DMS 273 (cell line): Measurements from ENCODE around the gene ACADSB.

ENCODE experiments used
- DNase-seq: peaks from one replicate; lab custom pipeline; 2025; ENCODE audit not compliant: unreplicated experiment; lab: John Stamatoyannopoulos, UW

Gene ACADSB

DNA sequence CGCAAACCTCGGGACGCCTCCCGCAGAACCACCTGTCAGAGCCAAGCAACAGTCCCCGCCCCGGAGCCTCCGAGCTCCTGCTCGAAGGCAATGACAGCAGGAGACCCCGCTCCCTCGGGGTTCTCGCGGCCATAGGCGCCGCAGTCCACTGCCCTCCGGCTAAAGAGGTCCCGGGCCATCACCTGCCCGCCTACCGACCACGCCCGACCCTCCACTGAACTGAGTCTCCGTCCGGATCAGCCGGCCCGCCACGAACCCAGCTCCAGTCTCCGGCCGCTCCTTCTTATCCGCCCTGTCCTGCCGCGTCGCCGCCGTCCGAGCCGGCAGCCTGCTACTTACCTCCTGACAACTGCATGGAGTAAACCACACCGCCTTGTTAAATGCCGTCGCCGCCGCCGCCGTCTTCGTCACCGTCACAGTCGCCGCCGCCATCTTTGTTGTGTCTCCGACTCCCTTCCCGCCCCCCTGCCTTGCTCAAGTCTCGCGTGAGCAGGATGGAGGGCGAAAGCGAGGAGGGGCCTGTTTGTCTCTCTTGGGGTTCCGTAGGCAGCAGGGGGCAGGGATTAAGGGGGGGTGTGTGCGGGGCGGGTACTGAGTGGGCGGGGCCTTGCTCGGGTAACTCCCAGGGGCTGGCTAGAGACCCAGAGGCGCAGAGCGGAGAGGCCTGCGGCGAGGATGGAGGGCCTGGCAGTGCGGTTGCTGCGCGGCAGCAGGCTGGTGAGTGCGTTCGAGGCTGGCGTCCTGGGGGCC, at the start of gene ACADSB, which contains the start of gene IKZF5:
TSS of gene ACADSB (plus strand) at position 652 of the 750 bp plus-strand sequence. CDS start at position 676, 24 bp downstream.
TSS of gene IKZF5 (minus strand) at position 441 of the 750 bp plus-strand sequence. CDS start 10,170 bp downstream, outside the sequence.
- peak; percentile 97 for DNase-seq

DNA sequence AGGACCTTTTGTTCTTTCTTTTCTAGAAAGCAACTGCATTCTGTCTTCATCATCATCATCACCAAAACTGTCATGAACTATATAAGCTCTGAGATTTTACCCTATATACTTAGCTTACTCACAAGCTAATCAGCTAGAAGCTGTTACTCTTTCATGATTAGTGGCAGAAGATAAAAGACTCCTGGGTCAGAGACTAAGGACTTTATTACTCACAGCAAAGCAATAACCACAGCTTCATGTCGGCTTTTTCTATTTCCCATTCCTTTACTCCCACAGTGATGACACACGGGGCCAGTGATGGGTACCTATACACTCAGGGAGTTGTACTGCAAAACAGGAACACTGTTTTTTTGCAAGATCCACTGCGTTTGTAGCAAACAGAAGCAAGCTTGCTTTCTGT, 46.4 kb upstream of the ACADSB start:
- DNase-seq, result no peak

DNA sequence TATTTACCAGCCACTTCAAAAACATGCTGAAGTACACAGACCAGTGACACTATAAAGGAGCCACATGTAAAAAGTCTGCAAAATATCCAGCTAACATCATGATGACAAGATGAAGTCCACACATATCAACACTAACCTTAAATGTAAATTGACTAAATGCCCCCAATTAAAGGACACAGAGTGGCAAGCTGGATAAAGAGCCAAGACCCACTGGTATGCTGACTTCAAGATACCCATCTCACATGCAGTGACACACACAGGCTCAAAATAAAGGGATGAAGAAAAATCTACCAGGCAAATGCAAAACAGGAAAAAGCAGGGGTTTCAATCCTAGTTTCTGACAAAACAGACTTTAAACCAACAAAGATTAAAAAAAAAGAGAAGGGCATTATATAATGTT, 41.9 kb upstream of the ACADSB start:
- DNase-seq, result no peak

DNA sequence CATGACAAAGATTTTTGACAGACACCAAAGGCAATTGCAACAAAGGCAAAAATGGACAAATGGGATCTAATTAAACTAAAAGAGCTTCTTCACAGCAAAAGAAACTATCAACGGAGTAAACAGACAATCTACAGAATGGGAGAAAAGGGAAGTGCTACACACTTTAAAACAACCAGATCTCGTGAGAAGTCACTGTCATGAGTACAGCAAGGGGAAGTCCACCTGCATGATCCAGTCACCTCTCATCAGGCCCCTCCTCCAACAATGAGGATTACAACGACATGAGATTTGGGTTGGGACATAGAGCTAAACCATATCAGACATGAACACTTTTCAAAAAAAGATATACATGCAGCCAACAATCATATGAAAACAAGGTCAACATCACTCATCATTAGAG, 40.1 kb upstream of the ACADSB start:
- DNase-seq, result no peak

DNA sequence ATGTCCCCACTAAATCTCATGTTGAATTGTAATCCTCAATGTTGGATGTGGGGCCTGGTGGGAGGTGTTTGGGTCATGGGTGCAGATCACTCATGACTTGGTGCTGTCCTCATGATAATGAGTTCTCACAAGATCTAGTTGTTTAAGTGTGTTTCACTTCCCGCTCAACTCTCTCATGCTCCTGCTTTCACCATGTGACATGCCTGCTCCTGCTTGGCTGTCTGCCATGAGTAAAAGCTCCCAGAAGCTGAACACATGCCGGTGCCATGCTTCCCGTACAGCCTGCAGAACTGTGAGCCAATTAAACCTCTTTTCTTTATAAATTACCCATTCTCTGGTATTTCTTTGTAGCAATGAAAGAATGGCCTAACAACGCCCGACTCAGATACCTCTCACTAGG, 34.8 kb upstream of the ACADSB start:
- DNase-seq, result peak; percentile 17

DNA sequence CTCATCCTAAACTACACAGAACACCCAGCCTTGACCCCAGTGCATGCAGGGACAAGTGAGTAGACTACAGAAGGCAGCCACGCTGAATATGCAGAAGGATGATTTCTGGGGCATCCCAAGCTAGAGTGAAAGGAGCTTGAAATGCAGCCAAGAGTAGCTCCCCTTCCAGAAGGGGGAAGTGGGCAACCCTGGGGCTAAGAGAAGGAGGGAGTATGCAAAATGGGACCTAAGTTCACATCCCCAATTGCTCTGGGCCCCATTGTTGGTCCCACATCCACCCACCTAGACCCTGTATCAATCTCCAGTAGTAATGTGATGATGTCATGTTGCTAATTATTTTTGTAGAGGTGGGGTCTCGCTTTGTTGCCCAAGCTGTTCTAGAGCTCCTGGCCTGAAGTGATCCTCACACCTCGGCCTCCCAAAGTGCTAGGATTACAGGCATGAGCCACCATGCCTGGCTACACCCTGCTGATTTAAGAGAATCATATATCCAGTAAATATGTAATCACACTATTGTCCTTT, 34.2 kb upstream of the ACADSB start:
- DNase-seq, result no peak

DNA sequence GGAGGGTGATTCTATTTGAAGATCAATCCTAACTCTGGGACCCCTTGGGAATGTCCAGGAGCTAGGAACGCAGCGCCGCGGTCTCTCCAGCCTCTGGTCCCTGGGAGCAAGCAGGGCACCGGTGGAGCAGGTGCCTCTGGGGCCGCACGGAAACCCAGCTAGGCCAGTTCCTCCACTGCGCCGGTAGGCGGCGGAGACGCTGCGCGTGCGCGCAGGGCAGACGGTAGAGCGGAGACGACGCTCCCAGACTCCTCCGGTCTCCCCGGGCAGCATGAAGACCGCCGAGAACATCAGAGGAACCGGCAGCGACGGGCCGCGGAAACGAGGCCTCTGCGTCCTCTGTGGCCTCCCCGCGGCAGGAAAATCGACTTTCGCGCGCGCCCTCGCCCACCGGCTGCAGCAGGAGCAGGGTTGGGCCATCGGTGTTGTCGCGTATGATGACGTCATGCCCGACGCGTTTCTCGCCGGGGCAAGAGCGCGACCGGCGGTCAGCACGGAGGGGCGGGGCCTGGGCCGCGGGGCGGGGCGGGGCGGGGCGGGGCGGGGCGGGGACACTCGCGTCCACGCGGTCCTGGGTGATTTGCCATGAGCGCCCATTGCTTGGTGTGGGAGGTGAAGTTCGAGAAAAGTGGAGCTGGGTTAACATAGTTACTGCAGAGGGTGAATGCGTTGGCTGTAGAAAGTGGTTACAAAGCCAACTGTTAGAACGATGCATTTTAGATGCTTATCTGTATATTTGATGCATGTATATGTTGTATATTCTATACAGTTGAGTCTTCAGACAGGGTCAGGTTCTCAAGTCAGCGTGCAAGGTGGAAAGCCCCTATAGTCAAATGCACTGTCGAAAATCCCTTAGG, 28.4 kb upstream of the ACADSB start, which contains the start of gene PSTK:
TSS of gene PSTK (plus strand) at position 193 of the 857 bp plus-strand sequence. CDS start at position 272, 79 bp downstream.
- DNase-seq, result peak; percentile 92

DNA sequence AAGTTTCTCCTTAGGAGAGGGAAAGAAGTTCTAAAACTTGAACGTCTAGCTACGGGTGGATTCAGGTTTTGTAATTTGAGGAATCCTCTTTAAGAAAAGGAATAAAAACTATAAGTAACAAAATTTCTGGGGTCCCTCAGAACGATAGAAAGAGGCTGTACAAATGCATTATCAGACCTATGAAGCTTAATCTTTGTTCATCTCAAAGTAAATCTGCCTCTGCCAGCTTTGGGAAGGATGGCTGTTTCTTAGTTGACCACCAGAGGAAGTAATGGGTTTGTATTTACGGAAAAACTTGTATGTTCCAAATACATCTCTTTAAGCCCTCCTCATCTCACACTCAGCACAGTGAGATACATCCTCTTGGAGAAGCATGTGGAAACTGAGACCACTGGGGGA, 27.7 kb upstream of the ACADSB start:
- DNase-seq, result peak; percentile 65

DNA sequence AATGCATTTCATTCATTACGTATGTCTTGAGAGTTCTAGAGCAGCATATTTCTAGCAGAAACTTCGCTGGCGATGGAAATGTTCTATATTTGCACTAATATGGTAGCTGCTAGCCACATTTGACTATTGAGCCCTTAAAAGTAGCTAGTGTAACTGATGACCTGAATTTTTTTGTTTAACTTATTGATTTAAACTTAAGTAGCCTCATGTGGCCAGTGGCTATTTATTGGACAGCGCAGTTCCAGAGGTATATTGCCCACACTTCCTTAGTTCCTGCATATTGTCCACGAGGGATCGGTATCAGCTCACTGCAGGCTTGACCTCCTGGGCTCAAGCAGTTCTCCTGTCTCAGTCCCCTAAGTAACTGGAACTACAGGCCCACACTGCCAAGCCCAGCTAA, 24.9 kb upstream of the ACADSB start:
- DNase-seq, result no peak

DNA sequence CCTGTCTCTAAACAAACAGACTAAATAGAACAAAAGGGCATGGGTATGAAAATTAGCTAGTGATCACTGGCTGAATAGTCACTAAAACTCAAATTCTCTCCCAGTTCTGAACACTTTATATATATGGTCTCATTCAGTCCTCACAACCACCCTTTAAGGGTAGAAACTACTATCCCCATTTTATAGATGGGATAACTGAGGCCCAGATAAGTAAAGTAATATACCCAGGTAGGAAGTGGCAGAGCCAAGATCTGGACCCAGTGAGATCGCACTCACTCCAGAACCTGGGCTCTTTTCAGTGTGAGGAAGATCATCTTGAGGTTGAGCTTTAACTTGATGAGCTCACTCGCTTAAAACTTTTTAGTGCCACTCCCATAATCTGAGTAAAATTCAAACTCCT, 24.1 kb upstream of the ACADSB start:
- DNase-seq, result no peak

DNA sequence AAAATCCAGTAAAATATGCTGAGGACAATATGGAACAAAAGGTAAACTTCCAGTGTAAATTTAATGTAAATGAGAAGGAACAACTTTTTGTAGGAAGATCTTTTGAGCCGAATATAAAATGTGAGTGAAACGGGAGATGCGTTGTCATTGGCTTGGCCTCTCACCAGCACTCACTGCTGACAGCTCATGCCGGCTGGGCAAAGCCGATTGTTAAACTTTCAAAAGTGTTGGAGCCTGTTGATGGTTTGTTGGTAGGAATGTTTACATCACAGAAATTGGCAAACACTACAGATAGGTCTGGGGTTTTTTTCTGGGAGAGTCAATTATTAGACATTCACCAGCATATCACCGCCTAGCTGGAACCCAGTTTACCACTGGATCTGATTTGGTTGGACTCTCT, 22.5 kb upstream of the ACADSB start:
- DNase-seq, result no peak

DNA sequence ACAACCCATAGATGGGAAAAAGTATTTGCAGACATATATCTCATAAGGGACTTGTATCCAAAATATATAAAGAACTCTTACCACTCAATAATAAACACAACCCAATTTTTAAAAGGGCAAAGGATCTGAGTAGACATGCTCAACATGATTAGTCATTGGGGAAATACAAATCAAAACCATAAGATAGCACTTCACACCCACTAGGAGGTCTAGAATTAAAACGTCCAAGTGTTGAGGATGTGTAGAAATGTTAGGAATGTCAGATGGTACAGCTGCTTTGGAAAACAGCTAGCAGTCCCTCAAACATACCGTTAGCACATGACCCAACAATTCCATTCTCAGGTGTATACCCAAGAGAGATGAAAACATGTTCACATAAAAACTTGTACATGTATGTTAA, 20.3 kb upstream of the ACADSB start:
- no peak for DNase-seq

DNA sequence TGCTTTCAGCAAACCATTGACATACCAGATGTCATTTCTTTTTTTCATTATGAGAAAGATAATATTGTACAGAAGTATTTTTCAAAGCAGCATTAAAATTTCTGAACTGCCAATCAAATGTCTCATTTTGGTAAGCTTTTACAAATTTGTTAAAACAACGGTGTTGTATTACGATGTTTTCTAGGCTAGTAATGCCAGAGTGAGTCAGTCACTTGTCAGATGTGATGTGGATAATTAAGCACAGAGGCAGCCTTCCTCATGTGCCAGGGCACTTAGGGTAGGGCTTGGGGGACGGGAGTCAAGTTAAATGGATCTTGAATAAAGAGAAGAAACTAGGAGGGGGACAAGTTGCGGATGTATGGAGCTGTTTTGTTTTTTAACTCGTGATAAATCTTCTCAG, 18.5 kb upstream of the ACADSB start:
- peak; percentile 26 for DNase-seq

DNA sequence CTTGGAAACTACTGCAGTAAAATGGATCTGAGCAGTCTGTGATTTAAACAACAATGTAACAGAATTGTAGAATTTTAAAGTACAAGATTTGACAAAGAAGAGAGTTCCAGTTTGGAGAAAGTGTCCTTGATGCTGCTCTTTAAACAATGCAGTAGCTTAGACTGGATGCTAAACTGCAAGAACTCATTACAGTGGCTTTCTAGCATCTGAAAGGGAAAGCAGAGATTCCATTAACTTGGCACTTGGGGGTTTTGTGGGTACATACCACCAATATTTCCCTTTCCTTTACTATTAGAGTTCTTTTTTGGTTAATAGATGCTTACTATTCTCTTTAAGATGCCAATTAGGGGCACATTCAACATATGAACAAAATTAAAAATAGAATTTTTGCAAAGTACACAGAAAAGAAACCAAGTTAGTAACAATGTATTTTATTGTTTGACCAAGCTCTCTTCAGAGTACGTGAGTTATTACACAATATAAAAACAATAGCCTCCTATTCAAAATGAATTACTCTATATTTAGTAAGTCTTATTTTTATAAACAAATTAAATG, 16.7 kb upstream of the ACADSB start:
- DNase-seq, result no peak

DNA sequence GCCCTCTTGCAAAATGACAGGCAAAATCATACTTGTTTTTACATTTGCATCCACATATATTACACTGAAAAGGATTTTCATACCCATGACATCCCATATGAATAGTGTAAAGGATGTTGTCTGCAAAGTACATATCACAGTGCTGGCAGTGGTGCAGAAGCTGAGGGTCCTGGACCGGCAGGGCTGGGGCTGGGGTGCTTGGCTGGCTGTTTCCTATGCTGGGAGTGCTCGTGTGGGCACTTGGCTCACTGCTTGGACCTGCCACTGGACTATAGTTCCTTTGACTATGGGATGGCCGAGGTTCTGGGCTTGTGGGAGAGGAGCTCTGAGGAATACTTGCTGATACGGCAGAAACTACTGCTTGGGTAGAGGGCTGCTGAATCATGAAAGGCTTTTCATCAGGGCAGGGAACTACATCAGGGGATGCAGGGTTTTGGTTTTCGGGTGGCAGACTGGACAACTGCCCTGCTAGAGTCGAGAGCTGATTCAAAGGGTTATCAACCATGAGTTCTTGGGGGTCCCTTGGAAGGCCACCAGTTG, 14.9 kb upstream of the ACADSB start:
- no peak for DNase-seq

DNA sequence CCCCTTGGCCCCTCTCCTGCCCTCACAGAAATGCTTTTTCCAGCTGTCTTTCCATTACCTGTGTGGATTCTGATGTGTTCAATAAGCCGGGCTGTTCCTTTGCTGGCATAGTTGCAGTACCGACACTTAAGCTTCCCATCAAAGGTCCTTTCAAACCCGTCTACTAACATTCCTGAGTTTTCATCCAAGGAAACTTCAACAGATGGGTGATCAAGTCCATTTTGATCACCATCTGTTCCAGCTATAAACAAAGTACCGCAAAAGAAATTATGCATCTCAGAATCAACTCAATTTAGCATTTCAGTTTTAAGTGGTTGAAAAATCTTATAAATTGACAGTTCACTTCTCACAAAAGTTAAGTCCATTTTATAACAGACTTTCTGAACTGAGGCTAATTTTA, 12.9 kb upstream of the ACADSB start:
- DNase-seq, result peak; percentile 66

DNA sequence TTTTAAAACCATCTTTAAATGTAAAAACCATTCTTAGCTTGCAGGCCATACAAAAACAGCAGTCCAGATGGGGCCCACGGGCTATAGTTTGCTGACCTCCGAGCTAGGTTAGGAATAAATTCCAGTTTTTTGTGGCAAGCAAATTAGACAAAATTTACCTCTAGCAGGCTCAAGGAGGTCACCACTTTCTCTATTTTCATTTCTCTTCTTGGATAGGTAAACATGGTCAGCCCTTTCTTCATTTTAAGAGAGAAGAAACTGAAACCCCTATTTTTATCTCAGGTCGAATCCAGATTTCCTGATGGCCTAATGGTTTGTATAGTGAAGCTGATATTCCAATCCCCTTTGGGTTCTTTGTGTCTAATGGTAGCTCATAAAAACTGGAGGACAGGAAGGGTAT, 10.9 kb upstream of the ACADSB start:
- DNase-seq, result no peak

DNA sequence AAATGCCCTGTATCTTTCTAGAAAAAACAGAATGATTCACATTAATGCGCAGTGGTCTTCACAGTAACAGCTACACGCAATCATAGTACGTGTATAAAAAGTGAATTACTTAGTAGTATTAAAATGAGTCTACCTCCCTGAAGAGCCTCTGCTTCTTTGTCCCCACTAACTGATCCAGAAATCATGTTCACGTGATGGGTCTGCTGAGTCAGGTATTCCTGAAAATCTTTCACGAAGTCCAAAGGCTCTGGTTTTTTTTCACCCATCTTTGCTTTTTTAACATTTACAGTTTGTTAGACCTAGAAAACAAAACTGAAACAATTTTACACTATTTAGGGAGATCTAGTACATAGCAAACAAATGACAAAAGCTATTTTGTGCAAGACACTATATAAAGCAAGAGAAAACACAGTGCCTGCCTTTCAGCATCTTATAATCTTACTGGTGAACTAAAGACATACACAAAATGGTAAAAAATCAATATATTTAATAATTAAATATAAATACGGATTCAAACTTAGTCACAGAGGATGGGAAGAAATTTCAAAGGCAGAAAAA, 10.4 kb upstream of the ACADSB start:
- no peak for DNase-seq

DNA sequence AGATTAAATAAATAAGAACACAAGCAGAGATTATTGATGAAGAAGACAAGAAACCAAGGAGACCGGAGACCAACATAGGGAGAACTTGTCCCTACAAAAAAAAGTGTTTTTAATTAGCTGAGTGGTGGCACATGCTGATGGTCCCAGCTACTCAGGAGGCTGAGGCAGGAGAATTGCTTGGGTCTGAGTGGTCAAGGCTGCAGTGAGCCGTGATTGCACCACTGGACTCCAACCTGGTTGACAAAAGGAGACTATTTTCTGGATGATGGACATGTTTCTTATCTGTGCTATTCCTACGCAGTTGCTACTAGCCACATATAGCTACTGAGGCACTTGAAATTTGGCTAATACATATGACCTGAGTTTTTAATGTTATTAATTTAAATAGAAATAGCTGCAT, 9.9 kb upstream of the ACADSB start:
- DNase-seq, result no peak

DNA sequence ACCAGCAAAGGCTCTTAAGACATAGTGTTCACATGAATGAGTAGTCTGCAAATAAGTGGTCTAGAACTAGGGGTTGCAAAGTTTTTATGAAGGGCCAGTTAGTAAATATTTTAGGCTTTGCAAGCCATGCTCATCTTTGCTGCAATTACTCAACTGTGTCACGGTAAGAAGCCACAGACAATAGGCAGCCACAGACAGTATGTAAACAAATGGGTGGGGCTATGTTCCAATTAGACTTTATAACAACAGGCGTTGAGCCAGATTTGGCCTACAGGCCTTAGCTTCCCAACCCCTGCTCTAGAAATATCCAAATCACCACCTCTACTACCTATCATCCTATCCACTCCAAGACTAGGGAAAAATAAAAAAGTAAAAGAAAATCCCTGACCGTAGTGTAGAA, 9.5 kb upstream of the ACADSB start:
- DNase-seq, result peak; percentile 7

DNA sequence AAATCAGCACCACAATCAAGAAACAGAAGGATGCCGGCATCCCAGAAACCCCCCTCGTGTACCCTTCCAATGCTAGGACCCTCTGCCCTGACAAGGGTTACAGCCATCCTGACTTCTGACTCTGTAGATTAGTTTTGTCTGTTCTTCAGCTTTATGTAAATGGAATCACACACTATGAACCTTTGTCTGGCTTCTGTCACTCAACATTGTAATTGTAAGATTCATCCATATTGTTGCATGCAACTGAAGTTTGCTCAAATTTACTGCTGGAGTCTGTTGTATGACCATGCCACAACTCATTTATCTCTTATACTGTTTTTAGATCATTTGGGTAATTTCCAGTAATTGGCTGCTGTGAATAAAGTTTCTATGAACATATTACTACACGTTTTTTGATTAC, 8.7 kb upstream of the ACADSB start:
- no peak for DNase-seq
